NT2/D1 (cell line): ENCODE results near the gene MYO1D.

Experiments used
- SUZ12 ChIP-seq: IDR thresholded peaks from 2 replicates; pipeline ENCODE4 v1.6.1; 2011; ENCODE audit not compliant: insufficient read length, insufficient read depth; ENCODE audit errors: extremely low read depth
- YY1 ChIP-seq: IDR thresholded peaks from 2 replicates; pipeline ENCODE4 v1.6.1; 2011; ENCODE audit not compliant: insufficient read length, insufficient read depth
- ZNF274 ChIP-seq: IDR thresholded peaks from 2 replicates; pipeline ENCODE4 v1.6.1; 2011; ENCODE audit warnings: mild to moderate bottlenecking, low read depth, low read length

GRCh38 chr17:32801193-32801592 lies 75.7 kb downstream of the MYO1D start:
- TF ChIP-seq YY1 (no peak), ZNF274 (no peak), SUZ12 (no peak)
